Measurements from ENCODE around the gene PDAP1.
"Not testable (repeated sequence)": the region's sequence is repeated elsewhere in the genome, so short reads cannot be mapped to it uniquely, and the experiment has no call there.

Gene PDAP1

DNA sequence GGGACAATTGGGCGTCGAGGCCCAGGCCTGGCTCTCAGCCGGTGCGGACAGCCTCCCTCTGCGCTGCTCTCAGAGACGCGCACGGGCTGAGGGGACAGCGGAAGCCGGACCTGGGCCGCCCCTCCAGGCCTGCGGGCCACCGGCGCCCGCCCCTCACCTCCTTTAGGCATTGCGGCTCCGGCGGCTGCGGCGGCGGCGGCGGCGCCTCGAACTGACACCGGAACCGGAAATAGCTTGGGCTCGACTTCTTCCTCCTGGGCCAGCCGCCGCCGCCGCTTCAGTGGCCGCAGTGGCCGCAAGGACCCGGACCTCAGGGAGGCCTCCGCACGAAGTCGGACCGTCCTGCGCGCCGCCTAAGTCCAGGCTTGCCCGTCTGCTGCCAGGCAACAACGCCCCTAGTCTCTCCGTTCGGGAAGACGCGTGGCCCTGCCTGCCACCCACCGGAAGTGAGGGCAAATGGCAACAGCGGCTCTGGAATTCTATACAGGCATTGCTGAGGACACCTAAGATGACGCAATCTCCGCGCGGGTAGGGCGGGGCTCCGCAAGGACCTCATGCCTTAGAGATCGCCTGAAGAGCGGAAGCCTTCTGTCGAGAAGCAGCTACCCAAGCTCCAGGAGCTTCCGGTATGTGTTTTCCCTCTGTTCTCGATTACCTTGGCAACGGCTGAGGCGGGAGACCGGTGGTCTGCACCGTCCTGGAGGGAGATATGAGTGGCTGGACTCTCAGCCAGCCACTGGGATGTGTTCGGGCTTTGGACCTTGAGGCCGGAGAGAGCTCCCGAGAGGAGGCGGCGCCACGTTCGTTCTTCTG is at the start of gene PDAP1, which contains the start of gene BUD31:
Gene PDAP1, minus strand, starts transcription at position 219 of the 813 bp plus-strand sequence. Its CDS starts 49 bp downstream, at position 170.
Gene BUD31, plus strand, starts transcription at position 591 of the 813 bp plus-strand sequence. CDS start 2,124 bp downstream, outside the sequence.
- DNase-seq (ENCODE audit: low read depth), result peak; percentile 92

DNA sequence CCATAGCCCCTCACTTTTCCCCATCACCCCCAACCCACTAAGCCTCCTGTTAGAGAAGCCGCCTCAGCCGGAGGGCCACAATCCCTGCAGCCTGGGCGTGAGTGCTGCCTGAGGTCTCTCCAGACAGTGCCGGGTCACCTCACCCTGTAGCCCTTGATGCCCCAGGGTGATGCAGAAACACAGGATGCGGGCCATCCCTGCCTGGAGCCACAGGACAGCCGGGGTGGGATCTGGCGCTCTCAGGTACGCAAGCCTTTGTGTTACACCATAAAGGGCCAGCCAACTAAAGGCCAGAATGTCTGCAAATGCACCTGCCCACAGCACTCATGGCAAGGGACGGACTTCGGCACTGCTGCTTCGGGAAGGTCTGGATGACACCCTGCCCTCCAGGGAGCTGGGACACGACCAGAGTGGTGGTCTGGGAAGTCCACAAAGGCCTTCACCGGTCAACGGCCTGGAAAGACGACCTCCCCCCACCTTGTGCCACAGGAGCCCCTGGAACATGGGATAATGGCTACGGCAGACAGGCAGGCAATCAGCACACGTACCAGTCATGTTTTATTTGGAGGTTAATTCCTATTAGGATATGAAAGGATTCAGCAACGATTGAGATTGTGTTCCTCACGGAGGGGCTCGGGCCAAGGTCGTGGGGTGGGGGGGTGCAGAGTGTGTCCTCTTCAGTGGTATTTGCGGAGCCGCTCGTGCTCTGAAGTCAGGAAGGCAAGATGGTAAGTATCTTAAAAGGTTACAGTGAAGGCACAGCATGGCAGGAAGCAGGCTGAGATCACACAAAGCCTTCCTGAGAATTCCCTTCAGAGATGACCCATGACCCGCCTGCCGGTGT is 49.5 kb upstream of the PDAP1 start:
- DNase-seq (ENCODE audit: low read depth), result no peak

GRCh38 chr7:99457050-99457649 is 48.8 kb upstream of the PDAP1 start:
- DNase-seq (ENCODE audit: low read depth), result no peak

DNA sequence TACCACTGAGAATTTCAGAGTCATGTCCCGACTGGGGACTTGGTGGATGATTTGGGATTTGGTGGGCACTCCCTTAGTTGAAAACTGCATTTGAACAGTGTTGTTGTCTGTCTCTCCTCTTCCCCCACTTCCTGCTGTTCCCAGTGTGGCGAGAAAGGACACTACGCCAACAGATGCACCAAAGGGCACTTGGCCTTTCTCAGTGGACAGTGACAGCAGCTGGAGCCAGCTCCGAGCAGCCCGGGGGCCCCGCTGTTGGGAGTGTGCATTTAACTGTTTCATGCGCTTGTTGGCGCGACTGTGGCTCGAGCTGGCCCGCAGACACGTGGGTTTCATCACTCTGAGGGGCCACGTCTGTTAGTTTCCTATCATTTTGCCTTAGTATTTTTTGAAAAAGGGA is 47.9 kb upstream of the PDAP1 start:
- no peak for DNase-seq (ENCODE audit: low read depth)

DNA sequence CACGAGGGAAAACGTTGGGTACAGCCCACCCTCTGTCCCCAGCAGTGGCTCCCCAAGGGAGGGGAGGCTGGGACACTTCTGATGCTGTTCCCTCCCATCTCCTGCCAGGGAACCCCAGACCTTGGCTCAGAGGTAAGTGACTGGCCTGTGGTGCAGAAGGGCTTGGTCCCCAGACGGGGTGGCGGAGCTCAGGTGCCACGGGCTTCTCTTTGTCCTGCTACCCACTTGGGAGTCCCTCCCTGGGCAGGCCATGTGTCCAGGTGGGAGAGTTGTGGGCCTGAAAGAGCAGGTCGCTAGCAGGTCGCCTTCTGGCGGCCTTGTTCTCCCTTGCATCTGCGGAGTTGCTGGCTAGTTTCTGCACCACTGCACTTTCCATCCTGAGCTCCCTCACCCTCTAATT is 47.5 kb upstream of the PDAP1 start:
- DNase-seq (ENCODE audit: low read depth), result no peak

DNA sequence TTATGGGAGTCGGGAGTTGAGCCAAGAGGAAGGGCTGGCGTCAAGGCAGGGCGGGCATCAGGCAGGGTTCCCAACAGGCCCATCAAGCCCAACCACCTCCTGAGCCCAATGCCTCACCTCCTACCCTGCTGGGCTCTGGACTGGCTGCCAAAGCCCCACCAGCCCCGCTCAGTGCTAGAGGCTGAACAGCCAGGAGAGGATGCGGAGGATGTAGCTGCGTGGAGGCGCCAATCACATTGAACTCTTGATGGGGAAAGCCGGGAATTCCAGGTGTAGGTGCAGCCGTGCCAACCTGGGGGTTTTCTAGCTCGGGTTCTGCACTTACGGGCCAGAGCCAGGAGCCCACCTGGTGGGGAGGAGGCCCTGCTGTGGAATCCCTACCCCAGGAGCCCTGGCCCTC is 44.7 kb upstream of the PDAP1 start:
- DNase-seq (ENCODE audit: low read depth), result no peak

GRCh38 chr7:99452541-99452940 is 44.1 kb upstream of the PDAP1 start:
- DNase-seq (ENCODE audit: low read depth), result no peak

- no peak for DNase-seq (ENCODE audit: low read depth)
Measured at GRCh38 chr7:99451936-99452335, 43.5 kb upstream of the PDAP1 start.

GRCh38 chr7:99449326-99449725 is 40.9 kb upstream of the PDAP1 start:
- no peak for DNase-seq (ENCODE audit: low read depth)

- no peak for DNase-seq (ENCODE audit: low read depth)
Measured at GRCh38 chr7:99448855-99449254, 40.5 kb upstream of the PDAP1 start.

DNA sequence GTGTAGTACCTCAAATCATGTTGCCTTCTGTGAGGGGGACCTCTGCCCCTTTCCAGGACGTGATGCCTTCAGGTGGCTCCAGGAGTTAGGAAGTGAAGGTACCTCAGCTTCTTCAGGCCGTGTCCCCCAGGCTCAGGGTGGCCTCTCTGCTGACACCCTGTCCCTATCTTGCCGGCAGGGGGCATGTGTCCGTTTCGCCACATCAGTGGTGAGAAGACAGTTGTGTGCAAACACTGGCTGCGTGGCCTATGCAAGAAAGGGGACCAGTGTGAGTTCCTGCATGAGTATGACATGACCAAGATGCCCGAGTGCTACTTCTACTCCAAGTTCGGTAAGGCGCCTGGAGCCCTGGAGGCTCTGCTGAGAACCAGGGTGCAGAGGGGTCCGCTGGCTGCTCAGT is 39.5 kb upstream of the PDAP1 start:
- no peak for DNase-seq (ENCODE audit: low read depth)

- no peak for DNase-seq (ENCODE audit: low read depth)
Measured at GRCh38 chr7:99446096-99446495, 37.7 kb upstream of the PDAP1 start.

DNA sequence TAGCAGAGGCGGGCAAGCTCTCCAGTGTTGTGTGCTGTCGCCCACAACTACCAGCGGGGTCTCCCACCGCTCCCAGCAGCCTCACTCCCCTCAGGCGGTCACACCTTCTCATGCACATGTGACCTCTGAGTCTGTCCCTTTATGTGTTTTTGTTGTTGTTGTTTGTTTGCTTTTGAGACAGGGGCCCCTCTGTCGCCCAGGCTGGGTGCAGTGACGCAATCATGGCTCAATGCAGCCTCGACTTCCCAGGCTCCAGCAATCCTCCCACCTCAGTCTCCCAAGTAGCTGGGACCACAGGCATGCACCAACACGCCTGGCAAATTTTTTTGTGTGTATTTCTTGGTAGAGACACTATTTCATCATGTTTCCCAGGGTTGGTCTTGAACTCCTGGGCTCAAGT is 31.8 kb upstream of the PDAP1 start:
- no peak for DNase-seq (ENCODE audit: low read depth)

DNA sequence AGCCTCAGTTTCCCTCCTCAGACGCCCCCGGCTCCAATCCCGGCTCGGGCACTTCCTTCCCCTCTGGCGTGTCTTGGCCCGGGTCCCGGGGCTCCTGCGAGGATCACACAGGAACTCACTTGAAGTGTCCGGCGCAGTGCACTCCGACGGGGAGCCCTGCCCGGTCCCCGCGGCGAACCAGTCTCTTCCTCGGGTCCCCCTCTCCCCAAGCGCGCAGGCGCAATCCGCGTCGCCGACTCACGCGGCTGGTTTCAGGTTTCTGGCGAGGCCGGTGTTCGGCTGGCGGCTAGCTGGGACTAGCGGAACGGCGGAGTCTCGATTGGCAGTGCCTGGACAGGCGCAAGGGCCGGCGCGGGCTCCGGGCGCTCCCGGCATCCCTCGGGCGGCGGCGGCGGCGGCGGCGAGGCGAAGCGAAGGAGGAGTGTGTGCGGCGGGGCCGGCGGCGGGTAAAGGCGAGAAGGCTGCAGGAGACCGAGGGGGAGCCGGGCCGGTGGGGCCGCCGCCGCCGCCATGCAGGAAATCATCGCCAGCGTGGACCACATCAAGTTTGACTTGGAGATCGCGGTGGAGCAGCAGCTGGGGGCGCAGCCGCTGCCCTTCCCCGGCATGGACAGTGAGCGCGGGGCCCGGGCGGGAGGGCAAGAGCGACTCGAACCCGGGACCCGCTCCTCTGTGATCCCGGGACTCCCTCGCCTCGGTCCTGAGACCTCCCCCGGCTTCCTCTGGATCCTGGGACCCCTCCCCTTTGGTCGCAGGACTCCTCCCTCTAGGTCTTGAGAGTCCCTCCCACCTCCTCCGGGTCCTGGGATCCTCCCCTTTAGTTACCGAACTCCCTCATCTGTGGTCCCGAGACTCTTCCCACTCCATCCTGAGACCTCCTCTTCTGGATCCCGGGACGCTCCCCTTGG is 30.4 kb upstream of the PDAP1 start, which contains the start of the genes CPSF4 and PTCD1:
Gene CPSF4, plus strand, starts transcription at position 371 of the 908 bp plus-strand sequence. Its CDS starts 140 bp downstream, at position 511.
Gene PTCD1, minus strand, starts transcription at position 226 of the 908 bp plus-strand sequence. CDS start 3,556 bp downstream, outside the sequence.
- DNase-seq (ENCODE audit: low read depth), result peak; percentile 91

GRCh38 chr7:99437946-99438572 is 29.7 kb upstream of the PDAP1 start:
- no peak for DNase-seq (ENCODE audit: low read depth)

DNA sequence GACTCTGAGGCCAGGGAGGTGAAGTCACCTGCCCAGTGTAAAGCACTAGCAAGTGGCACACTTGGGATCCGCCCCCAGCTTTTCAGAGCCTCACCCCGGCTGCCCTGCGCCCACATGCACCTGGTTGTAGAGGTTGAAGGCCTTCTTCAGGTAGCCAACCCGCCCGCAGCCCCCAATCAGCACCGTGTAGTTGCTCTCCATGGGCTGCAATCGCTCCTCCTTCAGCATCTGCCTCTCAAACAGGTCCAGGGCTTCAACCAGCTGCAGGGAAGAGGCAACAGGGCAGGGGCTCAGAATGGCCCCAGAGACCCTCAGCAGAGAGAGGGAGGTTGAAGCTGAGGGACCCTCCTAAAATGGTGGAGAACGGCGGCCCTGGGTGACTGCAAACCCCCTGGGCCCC is 24.8 kb upstream of the PDAP1 start:
- DNase-seq (ENCODE audit: low read depth), result no peak

- DNase-seq (ENCODE audit: low read depth), result not testable (repeated sequence)
Measured at GRCh38 chr7:99431756-99432540, 23.6 kb upstream of the PDAP1 start.

DNA sequence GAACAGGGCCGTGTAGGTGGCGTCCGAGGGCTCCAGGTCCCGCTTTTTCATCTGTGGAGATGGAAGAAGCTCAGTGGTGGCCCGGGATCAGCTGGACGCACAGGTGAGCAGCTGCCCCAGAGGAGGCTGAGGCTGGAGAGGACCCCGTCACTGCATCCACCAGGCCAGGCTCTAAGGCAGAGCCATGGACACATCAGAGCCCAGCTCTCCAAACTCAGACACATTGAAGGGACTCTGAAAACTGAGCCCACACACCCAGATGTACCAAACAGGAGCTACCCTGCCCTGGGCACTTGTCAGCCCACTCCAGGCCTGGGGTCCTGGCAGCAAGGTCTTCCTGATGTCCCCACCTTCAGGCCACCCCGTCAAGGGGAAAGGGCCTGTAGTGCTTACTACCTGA is 21.4 kb upstream of the PDAP1 start:
- no peak for DNase-seq (ENCODE audit: low read depth)

GRCh38 chr7:99428972-99429566 is 20.7 kb upstream of the PDAP1 start:
- no peak for DNase-seq (ENCODE audit: low read depth)
